ENCODE results near the gene TTC32.
"Not testable (repeated sequence)": the region's sequence is repeated elsewhere in the genome, so short reads cannot be mapped to it uniquely, and the experiment has no call there.

Gene TTC32

GRCh38 chr2:19888831-19889230 is 13.0 kb downstream of the TTC32 start:
- no peaks in the 10 kb centered on the region for H3K36me3 ChIP-seq (ENCODE audit: control insufficient read depth in 5 of 5, insufficient read depth in 5 of 5, low read length in 5 of 5)
- no peak overlapping the region for H3K4me3 ChIP-seq (ENCODE audit: low read depth in 1 of 5, low read length in 5 of 5)
- no peaks in the 10 kb centered on the region for H3K4me1 ChIP-seq (ENCODE audit: control insufficient read depth in 5 of 5, insufficient read depth in 5 of 5, low read length in 5 of 5)
- H3K9me3 ChIP-seq (ENCODE audit: control insufficient read depth in 5 of 5, low read length in 5 of 5), result no peaks in the 10 kb centered on the region
- H3K9ac ChIP-seq (ENCODE audit: low read length in 5 of 5), result no peak overlapping the region
- no peak overlapping the region for H3K27ac ChIP-seq (ENCODE audit: low read depth, low read length)
- no peaks in the 10 kb centered on the region for H3K27me3 ChIP-seq (ENCODE audit: control insufficient read depth in 5 of 5, insufficient read depth in 4 of 5, low read length in 5 of 5)

GRCh38 chr2:19887510-19887909 is 14.3 kb downstream of the TTC32 start:
- Histone ChIP-seq H3K4me1 (ENCODE audit: control insufficient read depth in 5 of 5, insufficient read depth in 5 of 5, low read length in 5 of 5) (no peaks in the 10 kb centered on the region), H3K27me3 (ENCODE audit: control insufficient read depth in 5 of 5, insufficient read depth in 4 of 5, low read length in 5 of 5) (no peaks in the 10 kb centered on the region), H3K9me3 (ENCODE audit: control insufficient read depth in 5 of 5, low read length in 5 of 5) (no peaks in the 10 kb centered on the region), H3K9ac (ENCODE audit: low read length in 5 of 5) (no peak overlapping the region), H3K27ac (ENCODE audit: low read depth, low read length) (no peak overlapping the region), H3K36me3 (ENCODE audit: control insufficient read depth in 5 of 5, insufficient read depth in 5 of 5, low read length in 5 of 5) (no peaks in the 10 kb centered on the region), H3K4me3 (ENCODE audit: low read depth in 1 of 5, low read length in 5 of 5) (no peak overlapping the region)

GRCh38 chr2:19886261-19886660 is 15.5 kb downstream of the TTC32 start:
- Histone ChIP-seq H3K4me1 (ENCODE audit: control insufficient read depth in 5 of 5, insufficient read depth in 5 of 5, low read length in 5 of 5) (no peaks in the 10 kb centered on the region), H3K9ac (ENCODE audit: low read length in 5 of 5) (no peak overlapping the region), H3K27ac (ENCODE audit: low read depth, low read length) (no peak overlapping the region), H3K9me3 (ENCODE audit: control insufficient read depth in 5 of 5, low read length in 5 of 5) (no peaks in the 10 kb centered on the region), H3K36me3 (ENCODE audit: control insufficient read depth in 5 of 5, insufficient read depth in 5 of 5, low read length in 5 of 5) (no peaks in the 10 kb centered on the region), H3K27me3 (ENCODE audit: control insufficient read depth in 5 of 5, insufficient read depth in 4 of 5, low read length in 5 of 5) (no peaks in the 10 kb centered on the region), H3K4me3 (ENCODE audit: low read depth in 1 of 5, low read length in 5 of 5) (no peak overlapping the region)

- no peaks in the 10 kb centered on the region for H3K36me3 ChIP-seq (ENCODE audit: control insufficient read depth in 5 of 5, insufficient read depth in 5 of 5, low read length in 5 of 5)
- H3K27me3 ChIP-seq (ENCODE audit: control insufficient read depth in 5 of 5, insufficient read depth in 4 of 5, low read length in 5 of 5), result no peaks in the 10 kb centered on the region
- no peak overlapping the region for H3K27ac ChIP-seq (ENCODE audit: low read depth, low read length)
- no peaks in the 10 kb centered on the region for H3K4me1 ChIP-seq (ENCODE audit: control insufficient read depth in 5 of 5, insufficient read depth in 5 of 5, low read length in 5 of 5)
- H3K9ac ChIP-seq (ENCODE audit: low read length in 5 of 5), result no peak overlapping the region
- no peaks in the 10 kb centered on the region for H3K9me3 ChIP-seq (ENCODE audit: control insufficient read depth in 5 of 5, low read length in 5 of 5)
- no peak overlapping the region for H3K4me3 ChIP-seq (ENCODE audit: low read depth in 1 of 5, low read length in 5 of 5)
These were observed 16.0 kb downstream of the TTC32 start for GRCh38 chr2:19885791-19886190.

GRCh38 chr2:19883971-19884720 is 17.6 kb downstream of the TTC32 start:
- Histone ChIP-seq H3K36me3 (ENCODE audit: control insufficient read depth in 5 of 5, insufficient read depth in 5 of 5, low read length in 5 of 5) (no peaks in the 10 kb centered on the region), H3K9me3 (ENCODE audit: control insufficient read depth in 5 of 5, low read length in 5 of 5) (no peaks in the 10 kb centered on the region), H3K9ac (ENCODE audit: low read length in 5 of 5) (no peak overlapping the region), H3K4me3 (ENCODE audit: low read depth in 1 of 5, low read length in 5 of 5) (no peak overlapping the region), H3K27me3 (ENCODE audit: control insufficient read depth in 5 of 5, insufficient read depth in 4 of 5, low read length in 5 of 5) (no peaks in the 10 kb centered on the region), H3K27ac (ENCODE audit: low read depth, low read length) (no peak overlapping the region), H3K4me1 (ENCODE audit: control insufficient read depth in 5 of 5, insufficient read depth in 5 of 5, low read length in 5 of 5) (no peaks in the 10 kb centered on the region)

GRCh38 chr2:19883486-19883885 is 18.3 kb downstream of the TTC32 start:
- no peaks in the 10 kb centered on the region for H3K4me1 ChIP-seq (ENCODE audit: control insufficient read depth in 5 of 5, insufficient read depth in 5 of 5, low read length in 5 of 5)
- no peak overlapping the region for H3K27ac ChIP-seq (ENCODE audit: low read depth, low read length)
- no peaks in the 10 kb centered on the region for H3K27me3 ChIP-seq (ENCODE audit: control insufficient read depth in 5 of 5, insufficient read depth in 4 of 5, low read length in 5 of 5)
- H3K9me3 ChIP-seq (ENCODE audit: control insufficient read depth in 5 of 5, low read length in 5 of 5), result no peaks in the 10 kb centered on the region
- no peak overlapping the region for H3K9ac ChIP-seq (ENCODE audit: low read length in 5 of 5)
- H3K4me3 ChIP-seq (ENCODE audit: low read depth in 1 of 5, low read length in 5 of 5), result no peak overlapping the region
- H3K36me3 ChIP-seq (ENCODE audit: control insufficient read depth in 5 of 5, insufficient read depth in 5 of 5, low read length in 5 of 5), result no peaks in the 10 kb centered on the region

- H3K27ac ChIP-seq (ENCODE audit: low read depth, low read length), result no peak overlapping the region
- H3K9ac ChIP-seq (ENCODE audit: low read length in 5 of 5), result no peak overlapping the region
- no peaks in the 10 kb centered on the region for H3K27me3 ChIP-seq (ENCODE audit: control insufficient read depth in 5 of 5, insufficient read depth in 4 of 5, low read length in 5 of 5)
- no peaks in the 10 kb centered on the region for H3K9me3 ChIP-seq (ENCODE audit: control insufficient read depth in 5 of 5, low read length in 5 of 5)
- no peaks in the 10 kb centered on the region for H3K4me1 ChIP-seq (ENCODE audit: control insufficient read depth in 5 of 5, insufficient read depth in 5 of 5, low read length in 5 of 5)
- H3K4me3 ChIP-seq (ENCODE audit: low read depth in 1 of 5, low read length in 5 of 5), result no peak overlapping the region
- no peaks in the 10 kb centered on the region for H3K36me3 ChIP-seq (ENCODE audit: control insufficient read depth in 5 of 5, insufficient read depth in 5 of 5, low read length in 5 of 5)
These were observed 19.5 kb downstream of the TTC32 start for GRCh38 chr2:19882286-19882685.

- no peaks in the 10 kb centered on the region for H3K4me1 ChIP-seq (ENCODE audit: control insufficient read depth in 5 of 5, insufficient read depth in 5 of 5, low read length in 5 of 5)
- H3K4me3 ChIP-seq (ENCODE audit: low read depth in 1 of 5, low read length in 5 of 5), result no peak overlapping the region
- no peak overlapping the region for H3K27ac ChIP-seq (ENCODE audit: low read depth, low read length)
- no peak overlapping the region for H3K9ac ChIP-seq (ENCODE audit: low read length in 5 of 5)
- H3K27me3 ChIP-seq (ENCODE audit: control insufficient read depth in 5 of 5, insufficient read depth in 4 of 5, low read length in 5 of 5), result no peaks in the 10 kb centered on the region
- H3K36me3 ChIP-seq (ENCODE audit: control insufficient read depth in 5 of 5, insufficient read depth in 5 of 5, low read length in 5 of 5), result no peaks in the 10 kb centered on the region
- no peaks in the 10 kb centered on the region for H3K9me3 ChIP-seq (ENCODE audit: control insufficient read depth in 5 of 5, low read length in 5 of 5)
These were observed 19.9 kb downstream of the TTC32 start for GRCh38 chr2:19881908-19882265.

GRCh38 chr2:19881221-19881907 is 20.4 kb downstream of the TTC32 start:
- Histone ChIP-seq H3K9ac (ENCODE audit: low read length in 5 of 5) (no peak overlapping the region), H3K4me3 (ENCODE audit: low read depth in 1 of 5, low read length in 5 of 5) (no peak overlapping the region), H3K36me3 (ENCODE audit: control insufficient read depth in 5 of 5, insufficient read depth in 5 of 5, low read length in 5 of 5) (no peaks in the 10 kb centered on the region), H3K27ac (ENCODE audit: low read depth, low read length) (no peak overlapping the region), H3K27me3 (ENCODE audit: control insufficient read depth in 5 of 5, insufficient read depth in 4 of 5, low read length in 5 of 5) (no peaks in the 10 kb centered on the region), H3K9me3 (ENCODE audit: control insufficient read depth in 5 of 5, low read length in 5 of 5) (no peaks in the 10 kb centered on the region), H3K4me1 (ENCODE audit: control insufficient read depth in 5 of 5, insufficient read depth in 5 of 5, low read length in 5 of 5) (no peaks in the 10 kb centered on the region)

- not testable (repeated sequence) for H3K4me1 ChIP-seq (ENCODE audit: control insufficient read depth in 5 of 5, insufficient read depth in 5 of 5, low read length in 5 of 5); H3K9me3 ChIP-seq (ENCODE audit: control insufficient read depth in 5 of 5, low read length in 5 of 5); H3K36me3 ChIP-seq (ENCODE audit: control insufficient read depth in 5 of 5, insufficient read depth in 5 of 5, low read length in 5 of 5); H3K27ac ChIP-seq (ENCODE audit: low read depth, low read length); H3K9ac ChIP-seq (ENCODE audit: low read length in 5 of 5); H3K27me3 ChIP-seq (ENCODE audit: control insufficient read depth in 5 of 5, insufficient read depth in 4 of 5, low read length in 5 of 5); H3K4me3 ChIP-seq (ENCODE audit: low read depth in 1 of 5, low read length in 5 of 5)
These were observed 21.6 kb downstream of the TTC32 start for GRCh38 chr2:19880191-19880590.

Data from subcutaneous abdominal adipose tissue (tissue), 5 donors.